D721Med (cell line): Measurements from ENCODE around the gene ENTREP1.
"Not testable (repeated sequence)": the region's sequence is repeated elsewhere in the genome, so short reads cannot be mapped to it uniquely, and the experiment has no call there.

Experiments used
- DNase-seq: peaks from one replicate; pipeline ENCODE4 v3.0.0; 2011; ENCODE audit warnings: low spot score; ENCODE audit not compliant: insufficient read length
- FAIRE-seq: peaks from 2 replicates; lab custom pipeline; 2011; peaks lifted over from hg19 to GRCh38; lab: Jason Lieb, UNC
- CTCF ChIP-seq: IDR thresholded peaks from 2 replicates; pipeline ENCODE4 v1.5.1; 2012; ENCODE audit warnings: mild to moderate bottlenecking, control low read depth; ENCODE audit not compliant: insufficient read depth; ENCODE audit errors: missing control alignments

ENTREP1 gene

DNA sequence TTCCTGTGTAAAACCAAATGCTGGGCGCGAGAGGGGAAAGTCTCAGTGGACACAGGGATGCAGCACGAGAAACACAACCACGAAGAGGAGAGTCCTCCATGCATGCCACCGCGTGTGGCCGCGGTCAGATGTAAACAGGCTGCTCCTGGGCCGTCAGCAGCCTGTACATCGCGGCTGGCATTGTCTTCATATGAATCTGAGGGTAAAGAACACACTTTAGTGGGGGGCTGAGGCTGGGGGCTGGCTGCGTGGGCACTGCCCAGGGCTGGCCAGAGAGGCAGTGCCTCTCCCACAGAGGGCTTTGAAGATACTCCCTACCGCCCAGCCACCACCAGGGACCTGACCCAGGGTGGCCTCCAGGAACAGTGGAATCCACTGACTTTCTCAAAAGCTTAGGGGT is 106.2 kb downstream of the ENTREP1 start:
- TF ChIP-seq CTCF: no peak
- DNase-seq (no peak), FAIRE-seq (no peak)

- DNase-seq (no peak), FAIRE-seq (no peak)
- TF ChIP-seq CTCF: no peak
Observed at GRCh38 chr9:69431777-69432176, 106.8 kb downstream of the ENTREP1 start.

DNA sequence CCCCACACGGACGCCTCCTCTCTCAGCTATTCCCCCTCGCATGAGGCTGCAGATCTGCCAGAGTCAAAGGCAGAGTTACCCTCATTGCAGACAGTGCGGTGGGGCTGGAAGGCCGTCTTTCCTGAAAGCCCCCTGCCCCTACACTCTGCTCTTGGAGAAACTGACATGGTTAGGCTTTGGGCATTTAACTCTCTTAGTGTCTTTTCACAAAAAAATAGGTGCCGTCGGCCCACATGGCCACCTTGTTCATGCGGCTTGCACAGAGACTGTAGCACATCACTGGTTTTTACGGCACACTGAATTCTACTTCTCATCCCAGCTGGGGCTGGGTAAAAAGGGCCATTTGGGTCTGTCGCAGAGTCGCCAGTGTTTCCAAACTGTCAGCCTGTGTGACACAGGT is 107.6 kb downstream of the ENTREP1 start:
- no peak for TF ChIP-seq CTCF
- FAIRE-seq: no peak
- DNase-seq: no peak

DNA sequence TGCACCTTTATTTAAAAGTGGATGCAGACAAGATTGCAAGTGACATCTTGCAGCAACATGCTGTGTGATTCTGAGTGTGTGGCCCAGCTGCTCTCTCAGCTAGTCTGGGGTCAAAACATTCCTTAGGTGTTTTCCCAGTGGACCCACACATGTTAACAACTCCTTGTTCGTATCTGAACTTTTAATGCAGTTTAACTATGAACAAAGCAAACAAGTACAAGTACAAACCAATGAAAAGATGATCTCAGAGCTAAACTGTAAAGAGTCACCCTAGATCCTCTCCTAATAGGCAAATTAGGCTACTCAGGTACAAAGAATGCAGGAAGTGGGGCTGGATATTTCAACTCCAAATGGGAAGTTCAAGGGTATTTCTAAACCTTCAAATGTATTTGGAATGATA is 108.4 kb downstream of the ENTREP1 start:
- TF ChIP-seq CTCF: no peak
- no peak for FAIRE-seq
- DNase-seq: no peak

- DNase-seq: no peak
- no peak for TF ChIP-seq CTCF
- no peak for FAIRE-seq
Observed at GRCh38 chr9:69433968-69434367, 109.0 kb downstream of the ENTREP1 start.

DNA sequence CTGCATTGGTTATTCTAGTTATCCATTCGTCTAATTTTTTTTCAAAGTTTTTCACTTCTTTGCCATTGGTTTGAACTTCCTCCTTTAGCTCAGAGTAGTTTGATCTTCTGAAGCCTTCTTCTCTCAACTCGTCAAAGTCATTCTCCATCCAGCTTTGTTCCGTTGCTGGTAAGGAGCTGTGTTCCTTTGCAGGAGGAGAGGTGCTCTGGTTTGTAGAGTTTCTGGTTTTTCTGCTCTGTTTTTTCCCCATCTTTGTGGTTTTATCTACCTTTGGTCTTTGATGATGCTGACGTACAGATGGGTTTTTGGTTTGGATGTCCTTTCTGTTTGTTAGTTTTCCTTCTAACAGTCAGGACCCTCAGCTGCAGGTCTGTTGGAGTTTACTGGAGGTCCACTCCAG is 114.6 kb downstream of the ENTREP1 start:
- not testable (repeated sequence) for DNase-seq, FAIRE-seq

DNA sequence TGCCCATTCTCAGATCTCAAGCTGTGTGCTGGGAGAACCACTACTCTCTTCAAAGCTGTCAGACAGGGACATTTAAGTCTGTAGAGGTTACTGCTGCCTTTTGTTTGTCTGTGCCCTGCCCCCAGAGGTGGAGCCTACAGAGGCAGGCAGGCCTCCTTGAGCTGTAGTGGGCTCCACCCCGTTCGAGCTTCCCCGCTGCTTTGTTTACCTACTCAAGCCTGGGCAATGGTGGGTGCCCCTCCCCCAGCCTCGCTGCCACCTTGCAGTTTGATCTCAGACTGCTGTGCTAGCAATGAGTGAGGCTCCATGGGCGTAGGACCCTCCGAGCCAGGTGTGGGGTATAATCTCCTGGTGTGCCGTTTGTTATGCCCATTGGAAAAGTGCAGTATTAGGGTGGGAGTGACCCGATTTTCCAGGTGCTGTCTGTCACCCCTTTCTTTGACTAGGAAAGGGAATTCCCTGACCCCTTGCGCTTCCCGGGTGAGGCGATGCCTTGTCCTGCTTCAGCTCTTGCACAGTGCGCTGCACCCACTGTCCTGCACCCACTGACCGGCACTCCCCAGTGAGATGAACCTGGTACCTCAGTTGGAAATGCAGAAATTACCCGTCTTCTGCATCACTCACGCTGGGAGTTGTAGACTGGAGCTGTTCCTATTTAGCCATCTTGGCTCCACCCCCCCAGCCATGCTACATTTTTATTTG is 115.4 kb downstream of the ENTREP1 start:
- FAIRE-seq, DNase-seq: not testable (repeated sequence)
